SK-N-SH treated with all-trans-retinoic acid at 6 μM for 48 hours (cell line): ENCODE data around the gene CHCHD6.
A peak's percentile ranks its signal among the peaks of the same experiment; 100 is the strongest.

Source experiments
- ATAC-seq: fragments of 200-7000 bp; cut with Tn5 transposase; 3 replicates; pipeline ENCODE4 v1.9.1; 2020; ENCODE audit warnings: mild to moderate bottlenecking, moderate library complexity
- BACH2 ChIP-seq: fragments of 250-450 bp; sonication (Bioruptor Pico); IDR thresholded peaks from 2 replicates; pipeline ENCODE4 v1.9.0; 2021; ENCODE audit warnings: mild to moderate bottlenecking, borderline replicate concordance
- CREB5 ChIP-seq: fragments of 250-450 bp; sonication (Bioruptor Pico); IDR thresholded peaks from 2 replicates; pipeline ENCODE4 v1.5.1; 2020; ENCODE audit warnings: low read depth, mild to moderate bottlenecking, moderate library complexity
- CSDC2 ChIP-seq: fragments of 250-450 bp; sonication (Bioruptor Pico); IDR thresholded peaks from 2 replicates; pipeline ENCODE4 v1.5.0; 2020; ENCODE audit warnings: mild to moderate bottlenecking, moderate library complexity
- CSRNP3 ChIP-seq: fragments of 250-450 bp; sonication (Bioruptor Pico); IDR thresholded peaks from 2 replicates; pipeline ENCODE4 v1.5.1; 2021; ENCODE audit warnings: mild to moderate bottlenecking, moderate library complexity
- ESRRG ChIP-seq: fragments of 250-450 bp; sonication (Bioruptor Pico); IDR thresholded peaks from 2 replicates; pipeline ENCODE4 v1.6.1; 2021; ENCODE audit warnings: mild to moderate bottlenecking
- GLIS3 ChIP-seq: fragments of 250-450 bp; sonication (Bioruptor Pico); IDR thresholded peaks from 2 replicates; pipeline ENCODE4 v1.5.0; 2020; ENCODE audit warnings: mild to moderate bottlenecking, moderate library complexity
- ISL1 ChIP-seq: fragments of 250-450 bp; sonication (Bioruptor Pico); IDR thresholded peaks from 2 replicates; pipeline ENCODE4 v2.1.2; 2022; ENCODE audit warnings: mild to moderate bottlenecking, moderate library complexity
- OSR1 ChIP-seq: fragments of 250-450 bp; sonication (Bioruptor Pico); IDR thresholded peaks from 2 replicates; pipeline ENCODE4 v1.8.0; 2022; ENCODE audit warnings: moderate library complexity, mild to moderate bottlenecking, inconsistent platforms
- PATZ1 ChIP-seq: fragments of 250-450 bp; sonication (Bioruptor Pico); IDR thresholded peaks from 2 replicates; pipeline ENCODE4 v1.8.0; 2020; ENCODE audit warnings: mild to moderate bottlenecking, moderate library complexity, borderline replicate concordance
- POU6F1 ChIP-seq: fragments of 250-450 bp; sonication (Bioruptor Pico); IDR thresholded peaks from 2 replicates; pipeline ENCODE4 v1.8.0; 2021; ENCODE audit warnings: low read depth, mild to moderate bottlenecking, moderate library complexity, borderline replicate concordance
- RARB ChIP-seq: fragments of 250-450 bp; sonication (Bioruptor Pico); IDR thresholded peaks from 2 replicates; pipeline ENCODE4 v1.8.0; 2021; ENCODE audit warnings: mild to moderate bottlenecking, moderate library complexity
- TCF4 ChIP-seq: fragments of 250-450 bp; sonication (Bioruptor Pico); IDR thresholded peaks from 2 replicates; pipeline ENCODE4 v1.8.0; 2021; ENCODE audit warnings: mild to moderate bottlenecking, moderate library complexity, borderline replicate concordance
- ZC3H10 ChIP-seq: fragments of 250-450 bp; sonication (Bioruptor Pico); IDR thresholded peaks from 2 replicates; pipeline ENCODE4 v1.5.1; 2021; ENCODE audit warnings: mild to moderate bottlenecking, moderate library complexity
- ZFP3 ChIP-seq: fragments of 250-450 bp; sonication (Bioruptor Pico); IDR thresholded peaks from 2 replicates; pipeline ENCODE4 v1.5.0; 2020; ENCODE audit warnings: mild to moderate bottlenecking, moderate library complexity
- ZFP30 ChIP-seq: fragments of 450-650 bp; formaldehyde crosslinking; IDR thresholded peaks from 2 replicates; pipeline ENCODE4 v1.5.0; 2022; ENCODE audit warnings: mild to moderate bottlenecking, moderate library complexity
- ZNF565 ChIP-seq: fragments of 450-650 bp; formaldehyde crosslinking; conservative IDR thresholded peaks from 2 replicates; pipeline ENCODE4 v1.5.0; 2020; ENCODE audit warnings: low read depth, mild to moderate bottlenecking, moderate library complexity
- ZNF70 ChIP-seq: fragments of 450-650 bp; formaldehyde crosslinking; IDR thresholded peaks from 2 replicates; pipeline ENCODE4 v1.5.0; 2020; ENCODE audit warnings: mild to moderate bottlenecking, moderate library complexity
- ZNF8 ChIP-seq: fragments of 450-650 bp; formaldehyde crosslinking; IDR thresholded peaks from 2 replicates; pipeline ENCODE4 v1.5.0; 2020; ENCODE audit warnings: mild to moderate bottlenecking, moderate library complexity
- TF ChIP-seq, protein P1 (sequence below): fragments of 250-450 bp; sonication (Bioruptor Pico); IDR thresholded peaks from 2 replicates; pipeline ENCODE4 v1.5.0; 2020; ENCODE audit warnings: mild to moderate bottlenecking, moderate library complexity

The CHCHD6 gene

GRCh38 chr3:126980266-126980811 lies 276.3 kb downstream of the CHCHD6 start:
- no peak for ATAC-seq
- TF ChIP-seq ZFP30 (CRISPR knock-in tag), result no peak

DNA sequence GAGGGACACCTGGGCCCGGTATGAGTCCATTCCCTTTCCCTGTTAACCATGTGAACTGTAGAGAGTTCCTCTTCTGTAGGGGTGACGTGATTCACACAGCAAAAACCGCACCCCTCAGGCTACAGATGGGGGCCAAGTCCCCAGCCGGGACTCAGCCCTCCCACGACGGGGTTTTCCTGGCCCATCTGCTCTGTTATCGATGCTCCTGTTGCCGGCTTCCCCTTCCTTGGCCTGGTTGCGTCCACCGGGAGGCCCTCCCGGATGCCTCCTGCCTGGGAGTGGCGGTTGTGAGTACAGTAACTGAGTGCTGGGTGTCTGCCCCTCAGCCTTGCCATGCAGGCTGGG lies 278.1 kb downstream of the CHCHD6 start:
- peak; percentile 23; the same call in 2 of the 3 replicates for ATAC-seq
- TF ChIP-seq TCF4 (CRISPR knock-in tag) (no peak), GLIS3 (CRISPR knock-in tag) (no peak), ZFP3 (CRISPR knock-in tag) (no peak), ESRRG (CRISPR knock-in tag) (no peak), OSR1 (no peak), ZNF70 (CRISPR knock-in tag) (no peak), BACH2 (CRISPR knock-in tag) (no peak), ZFP30 (CRISPR knock-in tag) (no peak), CSDC2 (no peak), ZNF565 (no peak), RARB (CRISPR knock-in tag) (no peak)
- TF ChIP-seq, protein P1, sequence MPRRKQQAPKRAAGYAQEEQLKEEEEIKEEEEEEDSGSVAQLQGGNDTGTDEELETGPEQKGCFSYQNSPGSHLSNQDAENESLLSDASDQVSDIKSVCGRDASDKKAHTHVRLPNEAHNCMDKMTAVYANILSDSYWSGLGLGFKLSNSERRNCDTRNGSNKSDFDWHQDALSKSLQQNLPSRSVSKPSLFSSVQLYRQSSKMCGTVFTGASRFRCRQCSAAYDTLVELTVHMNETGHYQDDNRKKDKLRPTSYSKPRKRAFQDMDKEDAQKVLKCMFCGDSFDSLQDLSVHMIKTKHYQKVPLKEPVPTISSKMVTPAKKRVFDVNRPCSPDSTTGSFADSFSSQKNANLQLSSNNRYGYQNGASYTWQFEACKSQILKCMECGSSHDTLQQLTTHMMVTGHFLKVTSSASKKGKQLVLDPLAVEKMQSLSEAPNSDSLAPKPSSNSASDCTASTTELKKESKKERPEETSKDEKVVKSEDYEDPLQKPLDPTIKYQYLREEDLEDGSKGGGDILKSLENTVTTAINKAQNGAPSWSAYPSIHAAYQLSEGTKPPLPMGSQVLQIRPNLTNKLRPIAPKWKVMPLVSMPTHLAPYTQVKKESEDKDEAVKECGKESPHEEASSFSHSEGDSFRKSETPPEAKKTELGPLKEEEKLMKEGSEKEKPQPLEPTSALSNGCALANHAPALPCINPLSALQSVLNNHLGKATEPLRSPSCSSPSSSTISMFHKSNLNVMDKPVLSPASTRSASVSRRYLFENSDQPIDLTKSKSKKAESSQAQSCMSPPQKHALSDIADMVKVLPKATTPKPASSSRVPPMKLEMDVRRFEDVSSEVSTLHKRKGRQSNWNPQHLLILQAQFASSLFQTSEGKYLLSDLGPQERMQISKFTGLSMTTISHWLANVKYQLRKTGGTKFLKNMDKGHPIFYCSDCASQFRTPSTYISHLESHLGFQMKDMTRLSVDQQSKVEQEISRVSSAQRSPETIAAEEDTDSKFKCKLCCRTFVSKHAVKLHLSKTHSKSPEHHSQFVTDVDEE (CRISPR knock-in tag), result no peak
- TF ChIP-seq, all 23 proteins: peak for 0

GRCh38 chr3:126982471-126983175 lies 278.6 kb downstream of the CHCHD6 start, which contains the start of gene PLXNA1:
TSS of gene PLXNA1 (plus strand) at chr3:126983115. CDS start at chr3:126988594, 5,479 bp downstream.
- peak; percentile 80 for ATAC-seq
- TF ChIP-seq CREB5 (no peak), ZNF8 (CRISPR knock-in tag) (peak; percentile 40; the same call in 1 of the 2 replicates), ZNF70 (CRISPR knock-in tag) (no peak), ESRRG (CRISPR knock-in tag) (peak; percentile 60; the same call in 1 of the 2 replicates), ZFP3 (CRISPR knock-in tag) (peak; percentile 85), CSRNP3 (CRISPR knock-in tag) (no peak), GLIS3 (CRISPR knock-in tag) (peak; percentile 79; the same call in 1 of the 2 replicates), TCF4 (CRISPR knock-in tag) (peak; percentile 37; the same call in 1 of the 2 replicates), ZC3H10 (CRISPR knock-in tag) (no peak), ISL1 (0 out of 2 replicates have a peak, but pooled peaks have one; percentile 26), POU6F1 (CRISPR knock-in tag) (peak; percentile 37; the same call in 1 of the 2 replicates), PATZ1 (peak; percentile 74; the same call in 1 of the 2 replicates), CSDC2 (0 out of 2 replicates have a peak, but pooled peaks have one; percentile 86)
- TF ChIP-seq, protein P1 (CRISPR knock-in tag), result peak; percentile 63; the same call in 1 of the 2 replicates
